ENCODE data around the gene RAB3C.

RAB3C gene

DNA sequence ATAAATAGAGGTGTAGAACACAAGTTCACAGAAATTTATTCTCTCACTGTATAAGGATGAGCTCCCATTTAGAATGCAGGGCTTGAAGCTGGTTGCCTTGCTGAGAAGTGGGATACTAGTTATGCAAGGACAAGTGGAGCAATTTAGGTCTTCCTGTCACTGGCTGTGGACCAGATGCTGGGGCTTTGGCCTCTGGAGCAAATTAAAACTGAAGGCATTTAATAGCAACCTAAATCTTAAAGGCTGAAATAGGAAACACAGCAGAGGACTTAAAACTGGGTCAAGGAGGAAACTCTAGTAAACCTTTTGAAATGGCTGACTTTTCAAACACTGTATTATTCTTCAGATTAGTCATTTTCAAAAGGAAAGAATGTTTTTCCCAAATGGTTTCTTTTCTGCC lies 319.4 kb downstream of the RAB3C start:
- Histone ChIP-seq H3K4me3 (ENCODE audit: low read length) (no peak overlapping the region), H3K36me3 (ENCODE audit: control insufficient read depth, insufficient read depth, low read length) (no peaks in the 10 kb centered on the region), H3K4me1 (ENCODE audit: control insufficient read depth, insufficient read depth, low read length) (peaks cover 8% of the 10 kb centered on the region), H3K9me3 (ENCODE audit: control insufficient read depth, low read length) (no peaks in the 10 kb centered on the region), H3K27me3 (ENCODE audit: control insufficient read depth, insufficient read depth, low read length) (no peaks in the 10 kb centered on the region), H3K9ac (ENCODE audit: low read length) (no peak overlapping the region)

DNA sequence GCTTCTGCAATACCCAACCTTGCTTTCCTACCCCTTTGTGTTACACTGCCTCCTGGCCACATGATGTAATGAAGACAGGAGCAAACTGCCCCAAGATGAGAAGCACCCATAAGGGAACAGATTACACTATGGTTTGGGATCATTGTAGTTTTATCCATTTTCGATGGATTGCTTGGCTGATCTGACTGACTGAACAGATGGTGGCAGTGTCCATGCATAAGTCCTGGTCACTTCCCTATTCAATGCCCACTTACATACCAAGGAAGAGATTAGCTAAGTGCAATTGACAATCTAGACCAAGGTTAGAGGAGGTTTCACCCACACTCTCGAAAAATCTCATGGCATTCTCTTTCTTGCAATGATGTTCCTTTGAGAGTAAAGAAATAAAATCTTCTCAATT lies 319.9 kb downstream of the RAB3C start:
- Histone ChIP-seq H3K4me3 (ENCODE audit: low read length) (no peak overlapping the region), H3K4me1 (ENCODE audit: control insufficient read depth, insufficient read depth, low read length) (peaks cover 8% of the 10 kb centered on the region), H3K9ac (ENCODE audit: low read length) (no peak overlapping the region), H3K36me3 (ENCODE audit: control insufficient read depth, insufficient read depth, low read length) (no peaks in the 10 kb centered on the region), H3K9me3 (ENCODE audit: control insufficient read depth, low read length) (no peaks in the 10 kb centered on the region), H3K27me3 (ENCODE audit: control insufficient read depth, insufficient read depth, low read length) (no peaks in the 10 kb centered on the region)

DNA sequence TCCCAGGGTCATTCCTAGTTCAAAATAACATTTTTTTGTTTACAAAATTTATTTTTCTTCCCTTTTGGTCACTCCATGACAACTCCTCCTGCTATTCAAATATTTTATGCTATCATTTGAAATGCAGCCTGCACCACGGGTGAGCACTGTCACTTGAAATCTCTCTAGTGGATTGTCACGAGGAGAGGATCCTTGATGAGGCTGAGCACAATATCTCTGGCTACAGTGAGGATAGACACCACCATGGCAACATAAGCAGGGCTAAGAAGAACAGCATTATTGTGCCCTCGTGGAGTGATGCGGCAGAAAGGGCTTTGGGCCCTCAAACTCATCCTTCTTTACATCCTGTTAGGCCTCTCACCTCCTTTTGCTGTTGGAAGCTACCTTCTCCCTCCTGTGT lies 321.9 kb downstream of the RAB3C start:
- Histone ChIP-seq H3K9ac (ENCODE audit: low read length) (no peak overlapping the region), H3K27me3 (ENCODE audit: control insufficient read depth, insufficient read depth, low read length) (no peaks in the 10 kb centered on the region), H3K4me3 (ENCODE audit: low read length) (no peak overlapping the region), H3K9me3 (ENCODE audit: control insufficient read depth, low read length) (no peaks in the 10 kb centered on the region), H3K36me3 (ENCODE audit: control insufficient read depth, insufficient read depth, low read length) (no peaks in the 10 kb centered on the region), H3K4me1 (ENCODE audit: control insufficient read depth, insufficient read depth, low read length) (no peaks in the 10 kb centered on the region)

DNA sequence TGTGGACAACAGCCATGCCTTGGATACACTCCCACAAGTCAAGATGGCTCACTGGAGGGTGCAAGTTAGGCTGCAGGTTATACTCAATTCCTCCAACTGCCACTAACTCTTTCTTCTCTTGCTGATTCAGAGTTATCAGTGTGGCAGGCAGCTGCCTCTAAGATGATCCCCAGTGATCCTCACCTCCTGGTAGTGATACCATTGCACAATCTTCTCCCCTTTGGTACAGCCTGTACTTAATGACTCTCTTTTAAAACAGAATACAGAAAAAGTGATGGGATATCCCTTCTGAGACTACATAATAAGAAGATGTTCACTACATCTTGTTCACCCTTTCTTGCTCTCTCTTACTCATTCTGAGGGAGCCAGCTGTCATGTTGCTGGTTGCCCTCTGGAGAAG lies 323.1 kb downstream of the RAB3C start:
- Histone ChIP-seq H3K9me3 (ENCODE audit: control insufficient read depth, low read length) (no peaks in the 10 kb centered on the region), H3K27me3 (ENCODE audit: control insufficient read depth, insufficient read depth, low read length) (no peaks in the 10 kb centered on the region), H3K4me1 (ENCODE audit: control insufficient read depth, insufficient read depth, low read length) (no peaks in the 10 kb centered on the region), H3K36me3 (ENCODE audit: control insufficient read depth, insufficient read depth, low read length) (no peaks in the 10 kb centered on the region), H3K9ac (ENCODE audit: low read length) (no peak overlapping the region), H3K4me3 (ENCODE audit: low read length) (no peak overlapping the region)
